GM21825 (cell line): ENCODE measurements around the gene SLC7A5.
"Not testable (repeated sequence)": the region's sequence is repeated elsewhere in the genome, so short reads cannot be mapped to it uniquely, and the experiment has no call there.

Experiments used
- ATAC-seq: cut with Tn5 transposase; IDR thresholded peaks from one replicate; pipeline ENCODE4 v1.9.1; 2021; ENCODE audit warnings: mild to moderate bottlenecking, moderate library complexity; ENCODE audit not compliant: unreplicated experiment

Gene SLC7A5

GRCh38 chr16:87824016-87824990 is 45.0 kb downstream of the SLC7A5 start:
- no peak for ATAC-seq

GRCh38 chr16:87823181-87823929 is 46.0 kb downstream of the SLC7A5 start:
- no peak for ATAC-seq

GRCh38 chr16:87822108-87822970 is 47.0 kb downstream of the SLC7A5 start:
- ATAC-seq: no peak

- ATAC-seq: no peak
Measured at GRCh38 chr16:87821376-87822107, 47.8 kb downstream of the SLC7A5 start.

GRCh38 chr16:87819983-87820382 is 49.3 kb downstream of the SLC7A5 start:
- ATAC-seq: no peak

GRCh38 chr16:87819282-87819681 is 50.0 kb downstream of the SLC7A5 start:
- ATAC-seq: no peak

- ATAC-seq: no peak
Measured at GRCh38 chr16:87818533-87819161, 50.7 kb downstream of the SLC7A5 start.

GRCh38 chr16:87817910-87818309 is 51.4 kb downstream of the SLC7A5 start:
- no peak for ATAC-seq

GRCh38 chr16:87817370-87817769 is 51.9 kb downstream of the SLC7A5 start:
- ATAC-seq: not testable (repeated sequence)

- no peak for ATAC-seq
Measured at GRCh38 chr16:87816507-87817100, 52.7 kb downstream of the SLC7A5 start.

GRCh38 chr16:87815567-87815966 is 53.7 kb downstream of the SLC7A5 start:
- no peak for ATAC-seq

- no peak for ATAC-seq
Measured at GRCh38 chr16:87812200-87812656, 57.1 kb downstream of the SLC7A5 start.

GRCh38 chr16:87811454-87811853 is 57.9 kb downstream of the SLC7A5 start:
- ATAC-seq: not testable (repeated sequence)

GRCh38 chr16:87809150-87809902 is 60.0 kb downstream of the SLC7A5 start:
- ATAC-seq: peak; percentile 50

GRCh38 chr16:87808108-87808507 is 61.2 kb downstream of the SLC7A5 start:
- ATAC-seq: no peak

GRCh38 chr16:87806641-87807546 is 62.4 kb downstream of the SLC7A5 start:
- no peak for ATAC-seq

GRCh38 chr16:87806261-87806640 is 63.1 kb downstream of the SLC7A5 start:
- ATAC-seq: no peak

- no peak for ATAC-seq
Measured at GRCh38 chr16:87803385-87803784, 65.9 kb downstream of the SLC7A5 start.
